ENCODE data around the gene CNOT11. TPM values are rescaled to one million over a fixed set of nuclear protein-coding genes. Genes with fewer than 3 reads are reported as not detected.
A peak's percentile ranks its signal among the peaks of the same experiment; 100 is the strongest.

CNOT11 gene
- total and polyA plus RNA-seq, 2 donors (not counting 1 experiment from before 2014, with no cell fraction given) = 16.3 to 53.1 TPM

- Histone ChIP-seq H3K27me3 (ENCODE audit: control insufficient read depth, insufficient read depth, low read length) (no peaks in the 10 kb centered on the region), H3K9ac (ENCODE audit: insufficient read depth, low read length) (no peak overlapping the region), H3K79me2 (ENCODE audit: control insufficient read depth, insufficient read depth, low read length) (no peaks in the 10 kb centered on the region), H3K36me3 (ENCODE audit: control insufficient read depth, insufficient read depth, low read length) (no peaks in the 10 kb centered on the region), H4K20me1 (ENCODE audit: control insufficient read depth, extremely low read depth, insufficient read depth, low read length) (no peaks in the 10 kb centered on the region), H3K4me2 (ENCODE audit: extremely low read depth, insufficient read depth, low read length) (no peak overlapping the region), H3K27ac (ENCODE audit: insufficient read depth, low read length) (no peak overlapping the region), H3K9me3 (ENCODE audit: control insufficient read depth, insufficient read depth, low read depth, low read length) (no peaks in the 10 kb centered on the region), H3K4me1 (ENCODE audit: control insufficient read depth, extremely low read depth, insufficient read depth, low read length) (no peaks in the 10 kb centered on the region), H2AFZ (ENCODE audit: low read length) (no peak overlapping the region), H3K4me3 (replicated peaks in 1 of 4; ENCODE audit: control extremely low read depth in 1 of 4, insufficient read depth in 1 of 4, low read depth in 3 of 4, low read length in 4 of 4) (no peak overlapping the region)
- no peak for TF ChIP-seq EZH2 (IDR thresholded peaks at IDR 0.05; ENCODE audit: low read length, missing control alignments)
- TF ChIP-seq, protein P1, sequence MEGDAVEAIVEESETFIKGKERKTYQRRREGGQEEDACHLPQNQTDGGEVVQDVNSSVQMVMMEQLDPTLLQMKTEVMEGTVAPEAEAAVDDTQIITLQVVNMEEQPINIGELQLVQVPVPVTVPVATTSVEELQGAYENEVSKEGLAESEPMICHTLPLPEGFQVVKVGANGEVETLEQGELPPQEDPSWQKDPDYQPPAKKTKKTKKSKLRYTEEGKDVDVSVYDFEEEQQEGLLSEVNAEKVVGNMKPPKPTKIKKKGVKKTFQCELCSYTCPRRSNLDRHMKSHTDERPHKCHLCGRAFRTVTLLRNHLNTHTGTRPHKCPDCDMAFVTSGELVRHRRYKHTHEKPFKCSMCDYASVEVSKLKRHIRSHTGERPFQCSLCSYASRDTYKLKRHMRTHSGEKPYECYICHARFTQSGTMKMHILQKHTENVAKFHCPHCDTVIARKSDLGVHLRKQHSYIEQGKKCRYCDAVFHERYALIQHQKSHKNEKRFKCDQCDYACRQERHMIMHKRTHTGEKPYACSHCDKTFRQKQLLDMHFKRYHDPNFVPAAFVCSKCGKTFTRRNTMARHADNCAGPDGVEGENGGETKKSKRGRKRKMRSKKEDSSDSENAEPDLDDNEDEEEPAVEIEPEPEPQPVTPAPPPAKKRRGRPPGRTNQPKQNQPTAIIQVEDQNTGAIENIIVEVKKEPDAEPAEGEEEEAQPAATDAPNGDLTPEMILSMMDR (conservative IDR thresholded peaks at IDR 0.05 in 1 of 2, IDR thresholded peaks at IDR 0.05 in 1 of 2; ENCODE audit: low read depth in 1 of 2, low read length in 2 of 2) = no peak
- DNase-seq (ENCODE audit: low read depth in 2 of 2) = peak in 1 of 2 donors; percentile 22
Observed at GRCh38 chr2:101223814-101224231, 28.9 kb upstream of the CNOT11 start.

GRCh38 chr2:101230541-101231001, 22.1 kb upstream of the CNOT11 start:
- no peak overlapping the region for H3K4me2 ChIP-seq (ENCODE audit: extremely low read depth, insufficient read depth, low read length)
- no peaks in the 10 kb centered on the region for H4K20me1 ChIP-seq (ENCODE audit: control insufficient read depth, extremely low read depth, insufficient read depth, low read length)
- H3K27me3 ChIP-seq (ENCODE audit: control insufficient read depth, insufficient read depth, low read length) = no peaks in the 10 kb centered on the region
- H3K36me3 ChIP-seq (ENCODE audit: control insufficient read depth, insufficient read depth, low read length) = no peaks in the 10 kb centered on the region
- no peak overlapping the region for H3K27ac ChIP-seq (ENCODE audit: insufficient read depth, low read length)
- no peak overlapping the region for H3K9ac ChIP-seq (ENCODE audit: insufficient read depth, low read length)
- TF ChIP-seq, protein P1 (conservative IDR thresholded peaks at IDR 0.05 in 1 of 2, IDR thresholded peaks at IDR 0.05 in 1 of 2; ENCODE audit: low read depth in 1 of 2, low read length in 2 of 2) = no peak
- no peak for TF ChIP-seq EZH2 (IDR thresholded peaks at IDR 0.05; ENCODE audit: low read length, missing control alignments)
- no peaks in the 10 kb centered on the region for H3K4me1 ChIP-seq (ENCODE audit: control insufficient read depth, extremely low read depth, insufficient read depth, low read length)
- H3K79me2 ChIP-seq (ENCODE audit: control insufficient read depth, insufficient read depth, low read length) = no peaks in the 10 kb centered on the region
- no peaks in the 10 kb centered on the region for H3K9me3 ChIP-seq (ENCODE audit: control insufficient read depth, insufficient read depth, low read depth, low read length)
- H2AFZ ChIP-seq (ENCODE audit: low read length) = no peak overlapping the region
- DNase-seq (ENCODE audit: low read depth in 2 of 2) = peak in 1 of 2 donors; percentile 93
- H3K4me3 ChIP-seq (replicated peaks in 1 of 4; ENCODE audit: control extremely low read depth in 1 of 4, insufficient read depth in 1 of 4, low read depth in 3 of 4, low read length in 4 of 4) = no peak overlapping the region

DNA sequence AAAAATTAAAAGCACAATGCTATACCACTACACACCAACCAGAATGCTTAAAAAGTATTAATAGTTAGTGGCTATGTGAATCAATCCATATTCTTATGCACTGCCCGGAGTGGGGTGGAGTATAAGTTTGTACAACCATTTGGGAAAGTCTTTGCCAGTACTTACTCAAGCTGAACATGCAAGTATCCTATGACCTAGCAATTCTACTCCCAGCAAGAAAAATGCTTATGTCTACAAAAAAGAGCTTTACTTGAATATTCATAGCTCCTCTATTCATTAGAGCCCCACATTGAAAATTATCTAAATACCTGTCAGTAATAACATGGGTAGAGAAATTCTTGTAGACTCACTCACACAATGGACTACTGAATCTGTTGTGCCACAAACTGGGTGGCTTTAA, 21.4 kb upstream of the CNOT11 start:
- no peak overlapping the region for H3K4me2 ChIP-seq (ENCODE audit: extremely low read depth, insufficient read depth, low read length)

More for the DNA sequence above, 21.4 kb upstream of the CNOT11 start:
- no peak for TF ChIP-seq EZH2 (IDR thresholded peaks at IDR 0.05; ENCODE audit: low read length, missing control alignments)
- TF ChIP-seq, protein P1 (conservative IDR thresholded peaks at IDR 0.05 in 1 of 2, IDR thresholded peaks at IDR 0.05 in 1 of 2; ENCODE audit: low read depth in 1 of 2, low read length in 2 of 2) = no peak
- no peak overlapping the region for H3K27ac ChIP-seq (ENCODE audit: insufficient read depth, low read length)
- no peaks in the 10 kb centered on the region for H3K79me2 ChIP-seq (ENCODE audit: control insufficient read depth, insufficient read depth, low read length)
- no peaks in the 10 kb centered on the region for H3K36me3 ChIP-seq (ENCODE audit: control insufficient read depth, insufficient read depth, low read length)
- H3K9me3 ChIP-seq (ENCODE audit: control insufficient read depth, insufficient read depth, low read depth, low read length) = no peaks in the 10 kb centered on the region
- H3K4me1 ChIP-seq (ENCODE audit: control insufficient read depth, extremely low read depth, insufficient read depth, low read length) = no peaks in the 10 kb centered on the region
- no peak overlapping the region for H2AFZ ChIP-seq (ENCODE audit: low read length)
- H3K27me3 ChIP-seq (ENCODE audit: control insufficient read depth, insufficient read depth, low read length) = no peaks in the 10 kb centered on the region
- H3K4me3 ChIP-seq (replicated peaks in 1 of 4; ENCODE audit: control extremely low read depth in 1 of 4, insufficient read depth in 1 of 4, low read depth in 3 of 4, low read length in 4 of 4) = no peak overlapping the region
- no peaks in the 10 kb centered on the region for H4K20me1 ChIP-seq (ENCODE audit: control insufficient read depth, extremely low read depth, insufficient read depth, low read length)
- no peak overlapping the region for H3K9ac ChIP-seq (ENCODE audit: insufficient read depth, low read length)
- no peak for DNase-seq (ENCODE audit: low read depth in 2 of 2)
